Mucosa of stomach (tissue), 1 donor: ENCODE results near the gene CC2D1A.
"Not testable (repeated sequence)": the region's sequence is repeated elsewhere in the genome, so short reads cannot be mapped to it uniquely, and the experiment has no call there.

Experiments
- H3K27me3 ChIP-seq: one replicate; pipeline ENCODE4 v1.7.0; 2013; ENCODE audit warnings: mild to moderate bottlenecking, low read length; ENCODE audit not compliant: control insufficient read depth, insufficient read depth
- H3K36me3 ChIP-seq: one replicate; pipeline ENCODE4 v1.7.0; 2013; ENCODE audit warnings: low read length; ENCODE audit not compliant: control insufficient read depth, insufficient read depth
- H3K4me1 ChIP-seq: one replicate; pipeline ENCODE4 v1.7.0; 2013; ENCODE audit warnings: mild to moderate bottlenecking, low read length; ENCODE audit not compliant: control insufficient read depth, insufficient read depth
- H3K4me3 ChIP-seq: one replicate; pipeline ENCODE4 v1.7.0; 2013; ENCODE audit warnings: low read length
- H3K9ac ChIP-seq: one replicate; pipeline ENCODE4 v1.7.0; 2013; ENCODE audit warnings: mild to moderate bottlenecking, low read length, moderate library complexity
- H3K9me3 ChIP-seq: one replicate; pipeline ENCODE4 v1.7.0; 2013; ENCODE audit warnings: mild to moderate bottlenecking, low read length, moderate library complexity; ENCODE audit not compliant: control insufficient read depth
- donor health status: Pancreatic carcinoma.

The CC2D1A gene

GRCh38 chr19:13972368-13973155 lies 66.6 kb downstream of the CC2D1A start:
- Histone ChIP-seq H3K27me3 (no peaks in the 10 kb centered on the region), H3K36me3 (no peaks in the 10 kb centered on the region), H3K9ac (no peak overlapping the region), H3K9me3 (no peaks in the 10 kb centered on the region), H3K4me3 (no peak overlapping the region), H3K4me1 (no peaks in the 10 kb centered on the region)

- not testable (repeated sequence) for H3K36me3 ChIP-seq, H3K27me3 ChIP-seq, H3K9ac ChIP-seq
These were observed 67.5 kb downstream of the CC2D1A start for GRCh38 chr19:13973479-13973878.

GRCh38 chr19:13974073-13974472 lies 68.1 kb downstream of the CC2D1A start:
- H3K27me3 ChIP-seq = no peaks in the 10 kb centered on the region
- no peak overlapping the region for H3K4me3 ChIP-seq
- no peaks in the 10 kb centered on the region for H3K9me3 ChIP-seq
- no peaks in the 10 kb centered on the region for H3K36me3 ChIP-seq
- H3K9ac ChIP-seq = no peak overlapping the region
- H3K4me1 ChIP-seq = peaks cover 9% of the 10 kb centered on the region

More at GRCh38 chr19:13973479-13973878, 67.5 kb downstream of the CC2D1A start:
- H3K9me3 ChIP-seq, H3K4me1 ChIP-seq, H3K4me3 ChIP-seq: not testable (repeated sequence)

GRCh38 chr19:13975870-13976269 lies 69.9 kb downstream of the CC2D1A start:
- H3K36me3 ChIP-seq = no peaks in the 10 kb centered on the region
- H3K9me3 ChIP-seq = no peaks in the 10 kb centered on the region
- H3K4me1 ChIP-seq = peaks cover 16% of the 10 kb centered on the region
- no peaks in the 10 kb centered on the region for H3K27me3 ChIP-seq
- H3K9ac ChIP-seq = no peak overlapping the region
- no peak overlapping the region for H3K4me3 ChIP-seq

GRCh38 chr19:13976446-13976845 lies 70.4 kb downstream of the CC2D1A start:
- no peaks in the 10 kb centered on the region for H3K27me3 ChIP-seq
- no peaks in the 10 kb centered on the region for H3K36me3 ChIP-seq
- no peak overlapping the region for H3K9ac ChIP-seq
- no peaks in the 10 kb centered on the region for H3K9me3 ChIP-seq
- peaks cover 16% of the 10 kb centered on the region for H3K4me1 ChIP-seq
- no peak overlapping the region for H3K4me3 ChIP-seq

GRCh38 chr19:13977803-13978202 lies 71.8 kb downstream of the CC2D1A start:
- no peaks in the 10 kb centered on the region for H3K27me3 ChIP-seq
- no peaks in the 10 kb centered on the region for H3K9me3 ChIP-seq
- peaks cover 16% of the 10 kb centered on the region for H3K4me1 ChIP-seq
- peak overlapping the region; percentile 34 for H3K9ac ChIP-seq
- no peak overlapping the region for H3K4me3 ChIP-seq
- H3K36me3 ChIP-seq = no peaks in the 10 kb centered on the region

GRCh38 chr19:13978351-13979243 lies 72.6 kb downstream of the CC2D1A start:
- Histone ChIP-seq H3K27me3 (no peaks in the 10 kb centered on the region), H3K4me3 (no peak overlapping the region), H3K9me3 (no peaks in the 10 kb centered on the region), H3K4me1 (peaks cover 16% of the 10 kb centered on the region), H3K36me3 (no peaks in the 10 kb centered on the region), H3K9ac (peak overlapping the region; percentile 34)

- H3K9ac ChIP-seq = no peak overlapping the region
- H3K27me3 ChIP-seq = no peaks in the 10 kb centered on the region
- H3K4me3 ChIP-seq = no peak overlapping the region
- no peaks in the 10 kb centered on the region for H3K36me3 ChIP-seq
- H3K9me3 ChIP-seq = no peaks in the 10 kb centered on the region
- peaks cover 16% of the 10 kb centered on the region for H3K4me1 ChIP-seq
These were observed 73.2 kb downstream of the CC2D1A start for GRCh38 chr19:13979244-13979615.

- peaks cover 16% of the 10 kb centered on the region for H3K4me1 ChIP-seq
- H3K9ac ChIP-seq = no peak overlapping the region
- H3K4me3 ChIP-seq = no peak overlapping the region
- H3K9me3 ChIP-seq = no peaks in the 10 kb centered on the region
- H3K36me3 ChIP-seq = no peaks in the 10 kb centered on the region
- H3K27me3 ChIP-seq = no peaks in the 10 kb centered on the region
These were observed 73.7 kb downstream of the CC2D1A start for GRCh38 chr19:13979686-13980085.

GRCh38 chr19:13980340-13980739 lies 74.3 kb downstream of the CC2D1A start:
- no peak overlapping the region for H3K9ac ChIP-seq

More at GRCh38 chr19:13980340-13980739, 74.3 kb downstream of the CC2D1A start:
- no peaks in the 10 kb centered on the region for H3K36me3 ChIP-seq
- H3K4me3 ChIP-seq = no peak overlapping the region
- H3K27me3 ChIP-seq = no peaks in the 10 kb centered on the region
- H3K9me3 ChIP-seq = no peaks in the 10 kb centered on the region
- peaks cover 16% of the 10 kb centered on the region for H3K4me1 ChIP-seq
